SK-N-SH (cell line): Measurements from ENCODE around the gene KIF3C.
"Not testable (repeated sequence)": the region's sequence is repeated elsewhere in the genome, so short reads cannot be mapped to it uniquely, and the experiment has no call there.

ENCODE experiments used
- CHD2 ChIP-seq: fragments of 150-350 bp; IDR thresholded peaks from 2 replicates; pipeline ENCODE4 v1.6.1; 2018; ENCODE audit warnings: low read length; ENCODE audit not compliant: partially characterized antibody
- ELF1 ChIP-seq: IDR thresholded peaks from 2 replicates; pipeline ENCODE4 v1.4.0; 2012
- GABPA ChIP-seq: IDR thresholded peaks from 2 replicates; pipeline ENCODE4 v1.4.0; 2012; ENCODE audit warnings: low read depth, mild to moderate bottlenecking
- MEF2A ChIP-seq: IDR thresholded peaks from 2 replicates; pipeline ENCODE4 v1.4.0; 2012; ENCODE audit warnings: low read depth, borderline replicate concordance
- POLR2AphosphoS5 ChIP-seq: IDR thresholded peaks from 2 replicates; pipeline ENCODE4 v1.6.1; 2012; ENCODE audit warnings: low read depth, low read length
- RXRA ChIP-seq: IDR thresholded peaks from 2 replicates; pipeline ENCODE4 v1.4.0; 2012; ENCODE audit warnings: low read depth, mild to moderate bottlenecking, borderline replicate concordance
- TF ChIP-seq, protein P1 (sequence below): fragments of 200-600 bp; sonication (generic); IDR thresholded peaks from 2 replicates; pipeline ENCODE4 v1.6.1; 2017; ENCODE audit warnings: antibody characterized with exemption, mild to moderate bottlenecking, moderate library complexity
- TF ChIP-seq, protein P2 (sequence below): IDR thresholded peaks from 2 replicates; pipeline ENCODE4 v1.4.0; 2012; ENCODE audit warnings: low read depth
- TF ChIP-seq, protein P3 (sequence below): IDR thresholded peaks from 2 replicates; pipeline ENCODE4 v1.6.1; 2012; ENCODE audit warnings: mild to moderate bottlenecking, low read depth, low read length, moderate library complexity
- TF ChIP-seq, protein P4 (sequence below): fragments of 150-350 bp; IDR thresholded peaks from 2 replicates; pipeline ENCODE4 v1.6.1; 2017; ENCODE audit warnings: antibody characterized with exemption, low read length, low read depth, borderline replicate concordance

- not testable (repeated sequence) for TF ChIP-seq POLR2AphosphoS5, ELF1, MEF2A, GABPA, CHD2, RXRA
- TF ChIP-seq, protein P1, sequence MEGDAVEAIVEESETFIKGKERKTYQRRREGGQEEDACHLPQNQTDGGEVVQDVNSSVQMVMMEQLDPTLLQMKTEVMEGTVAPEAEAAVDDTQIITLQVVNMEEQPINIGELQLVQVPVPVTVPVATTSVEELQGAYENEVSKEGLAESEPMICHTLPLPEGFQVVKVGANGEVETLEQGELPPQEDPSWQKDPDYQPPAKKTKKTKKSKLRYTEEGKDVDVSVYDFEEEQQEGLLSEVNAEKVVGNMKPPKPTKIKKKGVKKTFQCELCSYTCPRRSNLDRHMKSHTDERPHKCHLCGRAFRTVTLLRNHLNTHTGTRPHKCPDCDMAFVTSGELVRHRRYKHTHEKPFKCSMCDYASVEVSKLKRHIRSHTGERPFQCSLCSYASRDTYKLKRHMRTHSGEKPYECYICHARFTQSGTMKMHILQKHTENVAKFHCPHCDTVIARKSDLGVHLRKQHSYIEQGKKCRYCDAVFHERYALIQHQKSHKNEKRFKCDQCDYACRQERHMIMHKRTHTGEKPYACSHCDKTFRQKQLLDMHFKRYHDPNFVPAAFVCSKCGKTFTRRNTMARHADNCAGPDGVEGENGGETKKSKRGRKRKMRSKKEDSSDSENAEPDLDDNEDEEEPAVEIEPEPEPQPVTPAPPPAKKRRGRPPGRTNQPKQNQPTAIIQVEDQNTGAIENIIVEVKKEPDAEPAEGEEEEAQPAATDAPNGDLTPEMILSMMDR = not testable (repeated sequence)
- TF ChIP-seq, protein P2, sequence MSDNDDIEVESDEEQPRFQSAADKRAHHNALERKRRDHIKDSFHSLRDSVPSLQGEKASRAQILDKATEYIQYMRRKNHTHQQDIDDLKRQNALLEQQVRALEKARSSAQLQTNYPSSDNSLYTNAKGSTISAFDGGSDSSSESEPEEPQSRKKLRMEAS = not testable (repeated sequence)
- TF ChIP-seq, protein P3, sequence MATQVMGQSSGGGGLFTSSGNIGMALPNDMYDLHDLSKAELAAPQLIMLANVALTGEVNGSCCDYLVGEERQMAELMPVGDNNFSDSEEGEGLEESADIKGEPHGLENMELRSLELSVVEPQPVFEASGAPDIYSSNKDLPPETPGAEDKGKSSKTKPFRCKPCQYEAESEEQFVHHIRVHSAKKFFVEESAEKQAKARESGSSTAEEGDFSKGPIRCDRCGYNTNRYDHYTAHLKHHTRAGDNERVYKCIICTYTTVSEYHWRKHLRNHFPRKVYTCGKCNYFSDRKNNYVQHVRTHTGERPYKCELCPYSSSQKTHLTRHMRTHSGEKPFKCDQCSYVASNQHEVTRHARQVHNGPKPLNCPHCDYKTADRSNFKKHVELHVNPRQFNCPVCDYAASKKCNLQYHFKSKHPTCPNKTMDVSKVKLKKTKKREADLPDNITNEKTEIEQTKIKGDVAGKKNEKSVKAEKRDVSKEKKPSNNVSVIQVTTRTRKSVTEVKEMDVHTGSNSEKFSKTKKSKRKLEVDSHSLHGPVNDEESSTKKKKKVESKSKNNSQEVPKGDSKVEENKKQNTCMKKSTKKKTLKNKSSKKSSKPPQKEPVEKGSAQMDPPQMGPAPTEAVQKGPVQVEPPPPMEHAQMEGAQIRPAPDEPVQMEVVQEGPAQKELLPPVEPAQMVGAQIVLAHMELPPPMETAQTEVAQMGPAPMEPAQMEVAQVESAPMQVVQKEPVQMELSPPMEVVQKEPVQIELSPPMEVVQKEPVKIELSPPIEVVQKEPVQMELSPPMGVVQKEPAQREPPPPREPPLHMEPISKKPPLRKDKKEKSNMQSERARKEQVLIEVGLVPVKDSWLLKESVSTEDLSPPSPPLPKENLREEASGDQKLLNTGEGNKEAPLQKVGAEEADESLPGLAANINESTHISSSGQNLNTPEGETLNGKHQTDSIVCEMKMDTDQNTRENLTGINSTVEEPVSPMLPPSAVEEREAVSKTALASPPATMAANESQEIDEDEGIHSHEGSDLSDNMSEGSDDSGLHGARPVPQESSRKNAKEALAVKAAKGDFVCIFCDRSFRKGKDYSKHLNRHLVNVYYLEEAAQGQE = not testable (repeated sequence)
- TF ChIP-seq, protein P4, sequence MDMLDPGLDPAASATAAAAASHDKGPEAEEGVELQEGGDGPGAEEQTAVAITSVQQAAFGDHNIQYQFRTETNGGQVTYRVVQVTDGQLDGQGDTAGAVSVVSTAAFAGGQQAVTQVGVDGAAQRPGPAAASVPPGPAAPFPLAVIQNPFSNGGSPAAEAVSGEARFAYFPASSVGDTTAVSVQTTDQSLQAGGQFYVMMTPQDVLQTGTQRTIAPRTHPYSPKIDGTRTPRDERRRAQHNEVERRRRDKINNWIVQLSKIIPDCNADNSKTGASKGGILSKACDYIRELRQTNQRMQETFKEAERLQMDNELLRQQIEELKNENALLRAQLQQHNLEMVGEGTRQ = not testable (repeated sequence)
Measured at GRCh38 chr2:26016706-26017045, 34.4 kb upstream of the KIF3C start.
